Testis (tissue), 3 donors: ENCODE data around the gene LIMS2. TPM values are rescaled to one million over a fixed set of nuclear protein-coding genes. Genes with fewer than 3 reads are reported as not detected.
A peak's percentile ranks its signal among the peaks of the same experiment; 100 is the strongest.

Experiments
- DNase-seq: peaks from one replicate; pipeline ENCODE4 v3.0.0-alpha.2; 2019
- H3K27ac ChIP-seq, 2 donors: fragments of 200-600 bp; sonication (generic); one replicate each; pipeline ENCODE4 v1.5.1; 2019
- H3K27me3 ChIP-seq: fragments of 200-600 bp; sonication (generic); one replicate; pipeline ENCODE4 v1.5.1; 2019
- H3K36me3 ChIP-seq: fragments of 200-600 bp; sonication (generic); one replicate; pipeline ENCODE4 v1.5.1; 2017; ENCODE audit warnings: low read depth; ENCODE audit errors: missing control alignments
- H3K4me1 ChIP-seq: fragments of 200-600 bp; sonication (generic); one replicate; pipeline ENCODE4 v1.5.1; 2019
- H3K4me3 ChIP-seq, 2 donors: fragments of 200-600 bp; sonication (generic); one replicate each; pipeline ENCODE4 v1.5.1; 2017 to 2019
- H3K9me3 ChIP-seq: fragments of 200-600 bp; sonication (generic); one replicate; pipeline ENCODE4 v1.5.1; 2017
- CTCF ChIP-seq, 3 experiments: fragments of 450-650 bp in 2 of 3; fragments of 200-600 bp in 1 of 3; sonication (generic) in 1 of 3; IDR thresholded peaks; one replicate each; pipeline ENCODE4 v1.5.1; 2016 to 2019; ENCODE audit warnings: antibody characterized with exemption in 3 of 3, mild to moderate bottlenecking in 2 of 3, moderate library complexity in 1 of 3
- POLR2A ChIP-seq: fragments of 450-650 bp; IDR thresholded peaks from one replicate; pipeline ENCODE4 v1.6.1; 2017; ENCODE audit warnings: antibody characterized with exemption, mild to moderate bottlenecking, moderate library complexity
- WGBS, 2 donors: methylation state at CpG; one replicate each; pipeline ENCODE4 v1.1.5; 2018; 5-methylcytosine and 5-hydroxymethylcytosine counted together
- intact Hi-C: fragments of 100-400 bp; cut with DNase I; formaldehyde crosslinking; loops from one replicate; pipeline ENCODE4 v1.15.1; 2023; ENCODE audit warnings: low total_unique reads
- polyA plus RNA-seq: library from polyadenylated mRNA; stranded (reverse); fragments of 350-450 nt; fragmentation: Illumina TruSeq; extraction: RNeasy Lipid Tissue Mini Kit (QIAGEN cat#74804); gene quantifications from one replicate; pipeline ENCODE4 v1.2.3, GENCODE V29; 2014; ENCODE audit warnings: low read depth, low replicate concordance; ENCODE audit not compliant: insufficient read depth
- total RNA-seq, 2 donors: library from RNA; depleted of rRNA; stranded (reverse); fragments of >200 nt; gene quantifications; one replicate each; pipeline ENCODE4 v1.2.3, GENCODE V29; 2016

LIMS2 gene
- total and polyA plus RNA-seq, 3 donors from 2014 or later, result 19.0 to 23.6 (median 19.3) TPM

GRCh38 chr2:127651971-127652550, 23.3 kb downstream of the LIMS2 start:
- peak; percentile 84 for DNase-seq
- no peaks in the 10 kb centered on the region for H3K9me3 ChIP-seq
- intact Hi-C loops, result no loop called here
- TF ChIP-seq CTCF (IDR thresholded peaks at IDR 0.05) (no peak), POLR2A (no peak)
- WGBS, 2 donors, result 62 to 68% methylated on average over 11 to 14 of the region's 14 CpGs
- H3K4me3 ChIP-seq, result no peak overlapping the region
- H3K27ac ChIP-seq, result peak overlapping the region; percentile 0 to 71
- H3K36me3 ChIP-seq, result no peaks in the 10 kb centered on the region
- no peaks in the 10 kb centered on the region for H3K27me3 ChIP-seq
- peaks cover 20% of the 10 kb centered on the region for H3K4me1 ChIP-seq

- Histone ChIP-seq H3K27ac (peak overlapping the region; percentile 0 to 71), H3K36me3 (no peaks in the 10 kb centered on the region), H3K4me1 (peaks cover 20% of the 10 kb centered on the region), H3K4me3 (no peak overlapping the region), H3K27me3 (no peaks in the 10 kb centered on the region), H3K9me3 (no peaks in the 10 kb centered on the region)
- no peak for TF ChIP-seq POLR2A
- WGBS, 2 donors, result 96 to 100% methylated on average over 22 to 29 of the region's 29 CpGs
- no peak for DNase-seq
- intact Hi-C loops, result no loop called here
Measured at GRCh38 chr2:127651381-127651809, 23.9 kb downstream of the LIMS2 start.

GRCh38 chr2:127650785-127651380, 24.4 kb downstream of the LIMS2 start:
- no peak for DNase-seq
- Histone ChIP-seq H3K36me3 (no peaks in the 10 kb centered on the region), H3K27me3 (no peaks in the 10 kb centered on the region), H3K4me1 (peaks cover 20% of the 10 kb centered on the region), H3K27ac (peak overlapping the region in 1 of 2 donors; percentile 71), H3K4me3 (no peak overlapping the region), H3K9me3 (no peaks in the 10 kb centered on the region)
- no peak for TF ChIP-seq POLR2A
- TF ChIP-seq CTCF (IDR thresholded peaks at IDR 0.05), result no peak
- intact Hi-C loops, result no loop called here
- WGBS, 2 donors, result 77 to 79% methylated on average over 26 to 27 of the region's 28 CpGs

- 46 to 69% methylated on average over 6 to 13 of the region's 17 CpGs for WGBS, 2 donors
- Histone ChIP-seq H3K9me3 (no peaks in the 10 kb centered on the region), H3K4me1 (peaks cover 20% of the 10 kb centered on the region), H3K27me3 (no peaks in the 10 kb centered on the region), H3K4me3 (no peak overlapping the region), H3K36me3 (no peaks in the 10 kb centered on the region), H3K27ac (peak overlapping the region; percentile 35 to 71)
- TF ChIP-seq POLR2A (no peak), CTCF (IDR thresholded peaks at IDR 0.05) (no peak)
- intact Hi-C loops, result no loop called here
- peak; percentile 68 for DNase-seq
Measured at GRCh38 chr2:127650041-127650784, 25.1 kb downstream of the LIMS2 start.

- peak; percentile 86 for DNase-seq
- peak overlapping the region in 1 of 2 donors; percentile 71 for H3K27ac ChIP-seq
- peak; percentile 75 to 86 (median 76) for TF ChIP-seq CTCF (IDR thresholded peaks at IDR 0.05)
- no peak for TF ChIP-seq POLR2A
- H3K36me3 ChIP-seq, result no peaks in the 10 kb centered on the region
- no peaks in the 10 kb centered on the region for H3K9me3 ChIP-seq
- intact Hi-C loops, result no loop called here
- no peak overlapping the region for H3K4me3 ChIP-seq
- WGBS, 2 donors, result 37 to 48% methylated on average over 7 of the region's 7 CpGs
- H3K27me3 ChIP-seq, result no peaks in the 10 kb centered on the region
- H3K4me1 ChIP-seq, result peaks cover 20% of the 10 kb centered on the region
Measured at GRCh38 chr2:127649684-127650040, 25.7 kb downstream of the LIMS2 start.
